ENCODE results near the gene NEU2. TPM values are rescaled to one million over a fixed set of nuclear protein-coding genes. Genes with fewer than 3 reads are reported as not detected.
"Not testable (repeated sequence)": the region's sequence is repeated elsewhere in the genome, so short reads cannot be mapped to it uniquely, and the experiment has no call there.

The NEU2 gene
- total RNA-seq, 2 donors from 2014 or later = not detected

DNA sequence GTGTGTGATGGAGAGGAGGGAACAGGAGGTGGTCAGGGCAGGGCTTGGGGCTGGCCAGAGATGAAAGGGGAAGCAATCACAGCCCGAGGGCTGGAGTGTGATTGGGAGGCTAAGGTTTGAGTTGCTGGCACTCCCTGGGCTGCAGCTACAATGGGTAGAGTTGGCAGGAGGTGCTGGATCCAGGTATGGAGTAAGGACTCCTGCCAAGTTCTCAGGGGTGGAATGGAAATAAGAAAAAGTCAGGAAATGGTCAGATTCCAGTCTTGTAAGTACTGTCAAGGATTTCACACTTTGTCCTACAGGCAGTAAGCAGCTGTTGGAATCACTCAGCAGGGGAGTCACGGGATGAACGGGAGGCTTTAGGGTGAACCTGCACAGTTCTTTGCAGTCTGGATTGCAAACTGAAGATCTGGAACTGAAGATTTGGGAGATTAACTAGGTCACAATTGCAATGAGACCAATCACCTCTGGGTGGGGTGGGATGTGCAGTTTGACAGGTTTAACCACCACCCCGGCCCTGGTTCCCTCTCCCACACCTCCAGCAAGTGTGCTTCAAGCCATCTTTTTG, 16.8 kb downstream of the NEU2 start:
- intact Hi-C loops (cut with DNase I, micrococcal nuclease) = no loop called here
- ATAC-seq (peak; percentile 59), DNase-seq (no peak)

DNA sequence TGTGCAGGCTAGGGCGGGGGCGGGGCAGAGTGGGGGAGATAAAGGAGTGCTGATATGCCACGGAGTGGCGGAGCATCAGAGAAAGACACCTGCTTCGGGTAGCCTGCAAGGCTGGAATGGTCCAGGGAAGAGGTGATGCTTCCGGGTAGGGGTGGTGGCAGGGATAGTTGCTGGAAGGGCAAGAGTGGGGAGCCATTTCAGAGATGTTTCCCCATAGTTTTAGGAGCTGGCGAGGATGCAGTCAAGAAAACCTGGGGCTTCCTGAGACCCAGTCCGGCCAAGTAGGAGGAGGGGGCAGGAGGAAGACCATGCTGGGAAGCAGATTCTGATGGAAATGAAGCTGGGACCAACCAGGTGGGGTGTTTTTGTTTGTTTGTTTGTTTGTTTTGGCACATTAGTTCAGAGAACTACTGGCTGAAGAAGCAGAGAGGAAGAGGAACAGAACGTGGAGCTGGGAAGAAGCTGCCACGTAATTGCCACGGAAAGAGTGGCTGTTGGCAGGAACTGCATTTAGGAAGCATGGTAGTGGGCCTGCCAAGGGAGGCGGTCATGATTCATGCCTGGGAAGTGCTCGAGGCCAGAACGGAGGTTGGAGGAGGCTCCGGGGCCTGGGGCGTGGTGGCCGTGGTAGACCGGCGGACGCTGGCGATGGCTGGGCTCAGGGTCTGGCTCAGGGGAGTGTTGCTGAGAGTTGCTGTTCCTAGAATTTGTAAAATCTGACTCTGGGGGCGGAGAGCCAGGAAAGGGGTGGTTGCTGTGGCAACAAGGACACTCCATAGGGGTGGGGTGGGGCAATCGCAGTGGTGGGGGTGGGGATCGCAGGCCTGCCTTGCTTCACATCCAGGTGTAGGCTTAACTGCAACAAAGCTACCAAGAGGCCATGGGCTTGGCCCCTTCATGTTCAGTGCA, 19.0 kb downstream of the NEU2 start:
- intact Hi-C loops (cut with DNase I, micrococcal nuclease) = no loop called here
- ATAC-seq = no peak
- DNase-seq = no peak

GRCh38 chr2:233052517-233052916, 20.0 kb downstream of the NEU2 start:
- DNase-seq; ATAC-seq; intact Hi-C loops (cut with DNase I, micrococcal nuclease): not testable (repeated sequence)

DNA sequence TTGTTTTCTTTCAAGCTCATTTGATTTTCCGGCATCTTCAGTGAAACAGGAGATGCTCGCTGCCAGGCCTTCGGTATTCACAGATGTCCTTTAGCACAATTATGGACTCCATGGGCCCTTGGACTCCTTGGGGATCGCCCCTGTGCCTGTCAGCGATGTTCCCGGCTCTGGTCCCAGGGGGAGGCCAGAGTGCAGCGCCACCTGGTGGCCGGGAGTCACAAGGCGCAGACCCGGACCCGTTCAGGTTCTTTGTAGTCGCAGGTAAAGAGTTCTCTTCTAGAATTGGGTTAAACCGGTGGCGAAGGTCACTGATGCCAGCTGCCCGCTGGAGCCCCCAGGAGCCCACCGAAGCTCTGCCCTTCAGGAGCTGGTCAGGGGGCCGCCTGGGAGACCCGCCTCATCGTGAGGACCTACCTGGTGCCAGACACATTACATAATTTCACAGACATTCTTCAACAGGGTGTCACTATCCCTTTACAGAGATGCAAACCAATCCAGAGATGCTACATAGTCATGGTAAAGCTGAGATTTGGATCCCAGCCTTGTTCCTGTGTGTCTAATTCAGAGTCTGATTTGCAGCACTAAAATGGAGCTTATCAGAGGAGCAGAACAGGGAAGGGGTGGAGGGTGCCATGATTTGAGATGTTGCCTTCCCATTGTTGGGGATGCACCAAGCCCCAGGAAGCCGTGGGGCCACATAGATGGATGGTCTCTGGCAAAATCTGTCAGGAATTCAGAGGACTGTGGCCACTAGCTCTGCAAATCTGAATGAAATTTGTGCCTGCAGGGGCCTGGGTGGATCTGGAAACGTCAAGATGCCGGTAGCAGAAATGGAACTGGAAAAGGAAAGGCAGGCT, 21.7 kb downstream of the NEU2 start:
- intact Hi-C loops (cut with DNase I, micrococcal nuclease) = no loop called here
- DNase-seq (peak in 1 of 2 donors; percentile 81), ATAC-seq (peak; percentile 86)

DNA sequence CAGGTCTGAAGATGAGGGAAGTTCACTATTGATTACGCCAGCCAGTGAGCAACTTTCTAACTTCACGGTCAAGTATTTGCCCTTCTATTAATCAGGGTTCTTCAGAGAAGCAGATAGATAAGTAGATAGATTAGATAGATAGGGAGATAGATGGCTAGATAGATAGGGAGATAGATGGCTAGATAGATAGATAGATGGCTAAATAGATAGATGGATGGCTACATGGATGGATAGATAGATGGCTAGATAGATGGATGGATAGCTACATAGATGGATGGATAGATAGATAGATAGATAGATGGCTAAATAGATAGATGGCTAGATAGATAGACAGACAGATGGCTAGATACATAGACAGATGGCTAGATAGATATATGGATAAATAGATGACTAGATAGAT, 22.9 kb downstream of the NEU2 start:
- intact Hi-C loops (cut with DNase I, micrococcal nuclease) = no loop called here

DNA sequence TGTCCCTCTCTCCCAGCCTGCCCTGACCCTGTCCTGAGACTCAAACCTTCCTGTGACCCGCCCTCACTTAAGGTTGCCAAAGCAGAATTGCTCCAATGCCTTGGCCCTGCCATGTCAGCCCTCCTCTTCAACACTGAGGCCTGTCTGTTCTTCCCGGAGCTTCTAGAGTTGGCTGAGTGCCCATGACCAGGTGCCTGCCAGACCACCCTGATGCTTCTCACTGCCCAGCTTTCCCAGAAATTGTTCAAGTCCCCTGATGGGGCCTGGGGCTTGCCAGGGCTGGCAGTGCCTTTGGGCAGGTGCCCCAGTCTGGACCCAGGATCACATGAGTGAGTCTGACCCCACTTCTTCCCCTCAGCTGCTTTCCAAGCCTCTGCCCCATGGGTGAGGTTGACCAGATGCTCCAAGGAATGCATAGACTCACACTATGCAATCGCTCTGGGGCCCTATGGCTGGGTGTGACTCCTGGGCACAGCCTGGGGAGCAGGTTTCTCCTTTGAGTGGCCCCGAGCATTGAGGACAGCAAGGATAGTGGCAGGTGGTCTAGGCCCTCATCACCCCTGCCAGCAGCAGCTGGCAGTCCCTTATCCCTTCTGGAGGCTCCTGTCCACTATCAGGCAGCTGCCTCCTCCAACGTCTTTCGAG, 24.6 kb downstream of the NEU2 start:
- intact Hi-C loops (cut with DNase I, micrococcal nuclease) = no loop called here
- DNase-seq (no peak), ATAC-seq (no peak)

More for the DNA sequence above, 22.9 kb downstream of the NEU2 start:
- DNase-seq = no peak
- no peak for ATAC-seq

DNA sequence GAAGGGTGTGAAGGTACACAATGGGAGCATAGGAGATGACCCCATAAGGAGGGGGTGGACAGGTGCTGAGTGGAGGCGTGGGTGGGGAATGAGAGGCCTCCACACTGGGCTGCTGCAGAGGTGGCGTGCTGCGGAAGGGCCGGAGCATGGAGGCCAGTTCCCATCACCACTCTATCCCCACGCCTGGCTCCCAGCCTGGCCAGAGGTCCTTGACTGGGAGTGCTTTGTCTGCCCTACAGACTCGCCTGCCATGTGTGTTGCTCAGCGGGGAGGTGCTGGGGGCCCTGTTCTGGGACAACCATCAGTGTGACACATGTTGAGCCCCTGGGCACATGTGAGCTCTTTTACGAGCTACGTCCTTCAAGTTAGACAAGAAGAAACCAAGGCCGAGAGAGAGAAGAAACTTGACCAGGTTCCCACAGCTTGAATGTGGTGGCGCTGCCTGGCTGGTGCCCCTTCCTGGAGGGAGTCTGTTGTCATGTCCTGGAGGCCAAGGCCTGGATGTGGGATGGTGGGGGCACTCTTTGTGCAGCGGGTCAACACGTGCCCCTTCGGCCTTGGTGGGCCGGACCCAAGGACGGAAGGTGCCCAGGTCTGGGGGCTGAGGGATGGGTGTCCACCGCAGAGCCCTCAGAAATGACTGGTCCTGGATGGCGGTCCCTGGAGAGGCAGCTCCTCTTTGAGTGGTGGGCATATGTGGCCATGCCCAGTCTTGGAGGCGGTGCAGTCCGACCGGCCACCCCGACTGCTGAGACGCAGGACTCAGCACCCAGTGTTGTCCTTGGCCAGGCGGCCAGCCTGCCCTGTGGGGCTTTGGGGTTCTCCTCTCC, 26.5 kb downstream of the NEU2 start:
- ATAC-seq (no peak), DNase-seq (no peak)
- intact Hi-C loops (cut with DNase I, micrococcal nuclease) = no loop called here

DNA sequence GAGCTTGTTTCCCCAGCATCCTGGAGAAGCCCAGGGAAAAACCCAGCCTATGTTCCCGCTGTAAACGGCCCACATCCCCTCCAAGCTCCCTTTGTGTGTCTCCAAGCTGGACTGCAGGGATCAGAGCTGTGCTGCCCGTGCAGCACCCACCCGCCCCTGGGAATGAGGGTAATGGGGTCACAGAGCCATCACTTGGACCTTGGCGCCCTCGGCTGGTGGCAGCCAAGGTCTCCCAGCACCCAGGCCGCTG, 27.0 kb downstream of the NEU2 start:
- intact Hi-C loops (cut with DNase I, micrococcal nuclease) = no loop called here
- no peak for DNase-seq
- ATAC-seq = no peak

GRCh38 chr2:233059797-233060500, 27.5 kb downstream of the NEU2 start, which contains the start of gene INPP5D:
TSS of gene INPP5D (plus strand) at chr2:233060342. CDS start at chr2:233060479, 137 bp downstream.
- ATAC-seq (peak; percentile 56), DNase-seq (peak; percentile 52 to 60)
- intact Hi-C loops (cut with DNase I, micrococcal nuclease) = no loop called here

DNA sequence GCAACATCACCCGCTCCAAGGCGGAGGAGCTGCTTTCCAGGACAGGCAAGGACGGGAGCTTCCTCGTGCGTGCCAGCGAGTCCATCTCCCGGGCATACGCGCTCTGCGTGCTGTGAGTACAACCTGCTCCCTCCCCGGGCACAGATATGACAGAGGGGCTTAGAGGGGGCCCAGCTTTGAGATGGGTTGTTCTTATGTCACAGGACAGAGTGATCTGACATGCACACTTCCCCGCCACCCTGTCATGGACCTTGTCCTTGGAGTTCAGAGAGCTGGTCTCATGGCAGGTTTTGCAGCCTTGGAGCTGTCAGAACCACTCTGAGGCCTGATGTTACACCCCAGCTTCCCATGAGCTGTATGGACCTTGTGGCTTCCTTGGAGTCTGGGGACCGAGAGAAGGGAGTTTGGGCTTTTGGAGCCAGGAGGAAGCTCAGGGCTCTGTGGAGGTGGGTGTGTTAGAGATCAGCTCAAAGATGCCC, 28.1 kb downstream of the NEU2 start:
- intact Hi-C loops (cut with DNase I, micrococcal nuclease) = no loop called here
- DNase-seq = no peak
- ATAC-seq = no peak

DNA sequence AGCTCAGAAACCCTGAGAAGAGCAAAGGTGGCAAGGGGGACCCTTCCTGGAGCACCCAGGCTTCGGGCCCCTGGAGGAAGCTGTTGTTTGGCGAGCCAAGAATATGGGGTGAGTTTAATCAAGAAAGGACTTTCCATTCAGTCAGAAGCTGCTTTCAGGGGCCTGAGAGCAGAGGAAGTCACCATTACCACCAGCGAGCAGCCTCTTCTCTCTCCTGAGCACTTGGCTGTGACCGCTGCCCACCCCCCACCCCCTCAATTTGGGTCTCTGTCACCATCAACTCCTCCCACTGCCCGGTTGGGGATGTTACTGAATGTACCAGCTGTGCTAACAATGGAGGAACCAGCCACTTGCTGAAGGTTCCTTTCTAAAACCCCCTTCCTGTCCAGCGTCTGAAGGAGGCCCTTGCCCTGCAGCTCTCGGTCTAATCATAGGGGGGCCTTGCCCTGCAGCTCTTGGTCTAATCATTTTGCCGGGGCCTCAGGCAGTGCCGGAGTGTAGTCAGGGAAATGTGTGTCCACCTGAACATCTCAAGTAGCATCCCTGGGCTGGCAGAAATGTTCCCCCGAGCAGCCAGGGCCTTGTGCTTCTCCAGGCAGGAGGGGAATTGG, 28.6 kb downstream of the NEU2 start:
- ATAC-seq (no peak), DNase-seq (no peak)
- intact Hi-C loops (cut with DNase I, micrococcal nuclease) = no loop called here

DNA sequence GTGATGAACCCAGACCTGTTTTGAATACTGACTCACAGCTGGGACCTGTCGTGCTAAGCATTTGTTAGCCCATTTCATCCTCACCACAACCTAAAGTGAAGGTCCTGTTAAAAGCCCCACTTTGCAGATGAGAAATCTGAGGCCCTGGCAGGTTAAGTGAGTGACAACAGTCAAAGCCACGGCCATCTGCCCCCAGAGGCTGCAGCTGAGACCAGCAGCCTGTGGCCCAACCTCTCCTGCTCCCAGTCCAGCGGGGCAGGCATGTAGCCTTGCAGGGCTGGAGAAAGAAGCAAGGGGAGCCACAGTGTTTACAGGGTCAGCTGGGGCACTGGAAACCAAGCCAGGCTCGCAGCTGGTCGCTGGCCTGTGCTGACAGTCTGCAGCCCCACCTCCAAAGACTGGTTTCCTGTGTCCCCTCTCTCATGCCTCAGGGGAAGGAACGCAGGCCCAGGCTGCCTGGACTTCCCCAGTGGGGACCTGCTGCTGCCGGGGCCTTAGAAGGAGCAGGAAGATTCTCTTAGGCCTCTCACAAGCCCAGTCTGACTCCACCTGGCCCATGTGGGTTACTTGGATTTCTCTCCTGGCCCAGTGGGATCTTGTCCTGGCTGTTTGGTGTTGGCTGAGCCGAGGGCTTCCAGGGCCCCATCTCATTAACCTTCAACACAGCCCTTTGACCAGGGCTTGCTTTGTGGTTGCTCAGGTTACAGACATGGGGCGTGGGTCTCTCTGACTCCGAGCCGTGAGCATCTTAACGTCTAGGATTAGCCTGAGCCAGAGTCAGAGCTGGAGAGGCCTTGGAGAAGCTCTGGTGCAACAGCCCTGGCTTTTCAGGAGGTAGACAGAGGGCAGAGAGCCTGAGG, 29.3 kb downstream of the NEU2 start:
- ATAC-seq (peak; percentile 29), DNase-seq (peak; percentile 50)
- intact Hi-C loops (cut with DNase I, micrococcal nuclease) = no loop called here

GRCh38 chr2:233062451-233062850, 30.0 kb downstream of the NEU2 start:
- no peak for ATAC-seq
- DNase-seq = no peak
- intact Hi-C loops (cut with DNase I, micrococcal nuclease) = no loop called here

- intact Hi-C loops (cut with DNase I, micrococcal nuclease) = no loop called here
- ATAC-seq = no peak
- no peak for DNase-seq
These were observed 30.4 kb downstream of the NEU2 start for GRCh38 chr2:233062946-233063268.

GRCh38 chr2:233063269-233063975, 30.9 kb downstream of the NEU2 start:
- peak; percentile 35 for ATAC-seq
- peak in 1 of 2 donors; percentile 41 for DNase-seq
- intact Hi-C loops (cut with DNase I, micrococcal nuclease) = no loop called here

DNA sequence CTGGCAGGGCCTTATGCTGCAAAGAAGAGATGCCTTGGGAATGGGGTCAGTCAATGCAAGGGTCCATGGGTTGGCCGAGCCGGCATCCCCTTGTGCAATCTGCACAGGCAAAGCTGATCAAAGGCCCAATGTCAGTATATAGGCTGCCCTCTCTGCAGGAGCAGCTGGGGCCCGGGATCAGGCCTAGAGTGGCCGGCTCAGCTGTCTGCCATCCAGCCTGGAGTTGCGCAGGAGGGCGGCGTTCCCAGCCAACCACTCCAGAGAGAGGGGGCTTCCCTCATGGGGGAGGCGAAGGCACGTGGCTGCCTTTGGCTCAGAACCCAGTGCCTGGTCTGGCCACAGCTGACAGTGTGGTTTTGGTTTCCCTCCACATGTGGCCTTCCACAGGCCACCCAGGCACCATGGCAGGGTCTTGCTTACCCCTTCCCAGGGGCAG, 31.5 kb downstream of the NEU2 start:
- intact Hi-C loops (cut with DNase I, micrococcal nuclease) = no loop called here
- DNase-seq (no peak), ATAC-seq (no peak)
